Heart right ventricle (tissue), 16 donors: ENCODE results near the gene SMYD3. TPM values are rescaled to one million over a fixed set of nuclear protein-coding genes. Genes with fewer than 3 reads are reported as not detected.

ENCODE experiments used
- ATAC-seq, 8 donors: fragments of 200-7000 bp; cut with Tn5 transposase; one replicate each; pipeline ENCODE4 v1.9.1; 2020; ENCODE audit warnings: mild to moderate bottlenecking in 8 of 8, moderate library complexity in 8 of 8, moderate number of reproducible peaks in 1 of 8
- DNase-seq, 2 donors: peaks; one replicate each; pipeline ENCODE4 v3.0.0-alpha.2; 2020
- H3K27ac ChIP-seq, 10 donors: fragments of 200-600 bp; sonication (generic) in 2 of 10; one replicate each; pipeline versions ENCODE4 v1.5.0 to v1.8.0; 2020 to 2022; ENCODE audit warnings: mild to moderate bottlenecking in 3 of 10
- H3K27me3 ChIP-seq, 7 donors: fragments of 200-600 bp; one replicate each; pipeline ENCODE4 v1.8.0; 2021 to 2022; ENCODE audit warnings: mild to moderate bottlenecking in 2 of 7
- H3K36me3 ChIP-seq, 9 donors: fragments of 200-600 bp; sonication (generic) in 1 of 9; one replicate each; pipeline versions ENCODE4 v1.5.0 to v1.8.0; 2020 to 2022; ENCODE audit warnings: mild to moderate bottlenecking in 2 of 9
- H3K4me1 ChIP-seq, 9 donors: fragments of 200-600 bp; sonication (generic) in 1 of 9; one replicate each; pipeline versions ENCODE4 v1.5.0 to v1.8.0; 2020 to 2022; ENCODE audit warnings: mild to moderate bottlenecking in 4 of 9
- H3K4me3 ChIP-seq, 10 donors: fragments of 200-600 bp; sonication (generic) in 2 of 10; one replicate each; pipeline versions ENCODE4 v1.5.0 to v1.8.0; 2020 to 2022; ENCODE audit warnings: mild to moderate bottlenecking in 7 of 10, moderate library complexity in 2 of 10
- H3K9me3 ChIP-seq, 11 donors: fragments of 200-600 bp in 10 of 11; sonication (generic) in 2 of 11; one replicate each; pipeline versions ENCODE4 v1.5.0 to v1.8.0; 2013 to 2022; ENCODE audit warnings: mild to moderate bottlenecking in 2 of 11, control low read depth in 1 of 11, moderate library complexity in 1 of 11
- CTCF ChIP-seq, 9 donors: fragments of 200-600 bp; sonication (generic) in 2 of 9; IDR thresholded peaks; one replicate each; pipeline versions ENCODE4 v1.5.0 to v1.8.0; 2021 to 2022; ENCODE audit warnings: antibody characterized with exemption in 9 of 9, mild to moderate bottlenecking in 5 of 9, moderate library complexity in 1 of 9
- WGBS, 2 donors: extraction: QIAGEN DNeasy Blood & Tissue Kit; methylation state at CpG; one replicate each; pipeline ENCODE4 v1.1.7; 2013; ENCODE audit warnings: inconsistent platforms in 1 of 2; 5-methylcytosine and 5-hydroxymethylcytosine counted together
- intact Hi-C, 10 donors: fragments of 100-400 bp; cut with DNase I; formaldehyde crosslinking; loops; one replicate each; pipeline versions ENCODE4 v1.11.1 to v1.14.2; 2022
- polyA plus RNA-seq, 2 donors: library from polyadenylated mRNA; stranded (reverse); fragments of 200-250 nt; gene quantifications; one replicate each; pipeline ENCODE4 v1.2.3, GENCODE V29; 2013
- total RNA-seq, 10 donors: library from RNA; stranded (reverse); fragmentation: NEBNext Ultra II Directional in 3 of 10; extraction: Animal tissue kit (Norgen Biotek cat#: 25700) in 3 of 10; gene quantifications; one replicate each; pipeline versions ENCODE4 v1.2.1 to v1.2.4, GENCODE V29; 2021 to 2023
- donor health status: Arrhythmogenic right ventricular cardiomyopathy.
- donor health status: ischemic (EF 13 %, LVEDD 7.1; RV severe dilation, severe dysfunction).
- donor health status: healthy with polysubstance abuse.
- donor health status: DM: no; HTN: yes; CAD: no.
- donor health status: DM: no; HTN: no; CAD: no.
- donor health status: ischemic (EF 25% LVEDD 6.9; RV normal size, moderate dysfunction).
- donor health status: ischemic (EF 25% LVEDD 5.7; RV mildly dilated, moderate dysfunction).
- donor health status: healthy.
- donor health status: DM: yes; HTN: yes; CAD: no.
- donor health status: Ischemic cardiomyopathy.
- donor health status: ischemic (EF 35%, LVEDD 5.7; RV mildly dilated, moderate dysfunction).
- donor health status: nonischemic (EF 11% LVEDD 7.7; RV severe dilation, severe dysfunction).
- donor health status: DM: yes; HTN: yes; CAD: no.
- donor health status: PGD.
- donor health status: ischemic (EF 29% LVEDD 5.4; RV normal size, mild dysfunction).
- donor health status: nonischemic (EF 23%, LVEDD 6.1; RV moderate dilation, normal function).

The SMYD3 gene
- total and polyA plus RNA-seq, 12 donors, result 5.9 to 13.9 (median 8.1) TPM

GRCh38 chr1:246516126-246516525 lies 9.0 kb upstream of the SMYD3 start:
- WGBS, 2 donors, result 94 to 95% methylated on average over 10 of the region's 10 CpGs
- no peak for TF ChIP-seq CTCF (IDR thresholded peaks at IDR 0.05)
- no peaks in the 10 kb centered on the region for H3K36me3 ChIP-seq
- no peak overlapping the region for H3K27ac ChIP-seq
- no peaks in the 10 kb centered on the region for H3K4me1 ChIP-seq
- DNase-seq (no peak), ATAC-seq (no peak)
- intact Hi-C loops, result no loop called here
- H3K27me3 ChIP-seq, result no peaks in the 10 kb centered on the region
- no peak overlapping the region for H3K4me3 ChIP-seq
- H3K9me3 ChIP-seq, result peaks cover 0 to 43% (median 30%) of the 10 kb centered on the region in 11 donors

- 76 to 78% methylated on average over 3 of the region's 3 CpGs for WGBS, 2 donors
- intact Hi-C loops, result no loop called here
- TF ChIP-seq CTCF (IDR thresholded peaks at IDR 0.05), result no peak
- no peak for ATAC-seq
- H3K4me1 ChIP-seq, result no peaks in the 10 kb centered on the region
- DNase-seq, result no peak
- no peaks in the 10 kb centered on the region for H3K27me3 ChIP-seq
- no peak overlapping the region for H3K27ac ChIP-seq
- no peak overlapping the region for H3K4me3 ChIP-seq
- H3K36me3 ChIP-seq, result no peaks in the 10 kb centered on the region
- H3K9me3 ChIP-seq, result peaks cover 0 to 43% (median 30%) of the 10 kb centered on the region in 11 donors
Observed at GRCh38 chr1:246515390-246516005, 8.4 kb upstream of the SMYD3 start.

- TF ChIP-seq CTCF (IDR thresholded peaks at IDR 0.05), result no peak
- intact Hi-C loops, result no loop called here
- H3K4me1 ChIP-seq, result no peaks in the 10 kb centered on the region
- WGBS, 2 donors, result 86 to 92% methylated on average over 7 of the region's 7 CpGs
- H3K27ac ChIP-seq, result no peak overlapping the region
- H3K27me3 ChIP-seq, result no peaks in the 10 kb centered on the region
- no peaks in the 10 kb centered on the region for H3K36me3 ChIP-seq
- H3K9me3 ChIP-seq, result peaks cover 0 to 43% (median 30%) of the 10 kb centered on the region in 11 donors
- DNase-seq, result no peak
- ATAC-seq, result no peak
- H3K4me3 ChIP-seq, result no peak overlapping the region
Observed at GRCh38 chr1:246513619-246514343, 6.7 kb upstream of the SMYD3 start.

GRCh38 chr1:246513041-246513440 lies 6.0 kb upstream of the SMYD3 start:
- DNase-seq (no peak), ATAC-seq (no peak)
- Histone ChIP-seq H3K27ac (no peak overlapping the region), H3K4me1 (no peaks in the 10 kb centered on the region), H3K4me3 (no peak overlapping the region), H3K27me3 (no peaks in the 10 kb centered on the region), H3K9me3 (peaks cover 0 to 43% (median 30%) of the 10 kb centered on the region in 11 donors), H3K36me3 (no peaks in the 10 kb centered on the region)
- TF ChIP-seq CTCF (IDR thresholded peaks at IDR 0.05), result no peak
- 92 to 94% methylated on average over 5 of the region's 5 CpGs for WGBS, 2 donors
- intact Hi-C loops, result no loop called here
